H9 (cell line): ENCODE results near the gene TMEM63A. TPM values are rescaled to one million over a fixed set of nuclear protein-coding genes. Genes with fewer than 3 reads are reported as not detected.

ENCODE experiments used
- DNase-seq: peaks from one replicate; pipeline ENCODE4 v3.0.0-alpha.2; 2017
- H2AFZ ChIP-seq: one replicate; pipeline ENCODE4 v1.6.1; 2013; ENCODE audit warnings: mild to moderate bottlenecking, low read length, control low read depth, moderate library complexity
- H2AK5ac ChIP-seq: 2 replicates; pipeline ENCODE4 v1.6.1; 2013; ENCODE audit warnings: low read length, control low read depth, mixed read lengths; ENCODE audit not compliant: insufficient read length
- H2BK120ac ChIP-seq: one replicate; pipeline ENCODE4 v1.6.1; 2013; ENCODE audit warnings: low read depth, mild to moderate bottlenecking, low read length, control low read depth, inconsistent platforms; ENCODE audit not compliant: poor library complexity, severe bottlenecking
- H2BK12ac ChIP-seq: 2 replicates; pipeline ENCODE4 v1.6.1; 2013; ENCODE audit warnings: low read length, control low read depth, mixed read lengths, low read depth; ENCODE audit not compliant: insufficient read length
- H2BK15ac ChIP-seq: 2 replicates; pipeline ENCODE4 v1.6.1; 2013; ENCODE audit warnings: low read depth, low read length, control low read depth
- H2BK20ac ChIP-seq: one replicate; pipeline ENCODE4 v1.6.1; 2013; ENCODE audit warnings: low read depth, mild to moderate bottlenecking, low read length, control low read depth, inconsistent platforms; ENCODE audit not compliant: poor library complexity, severe bottlenecking
- H2BK5ac ChIP-seq: 2 replicates; pipeline ENCODE4 v1.6.1; 2013; ENCODE audit warnings: low read length, control low read depth, mixed read lengths; ENCODE audit not compliant: insufficient read length
- H3K14ac ChIP-seq: 2 replicates; pipeline ENCODE4 v1.6.1; 2013; ENCODE audit warnings: low read length, control low read depth; ENCODE audit not compliant: insufficient read depth
- H3K18ac ChIP-seq: 2 replicates; pipeline ENCODE4 v1.6.1; 2013; ENCODE audit warnings: low read depth, mild to moderate bottlenecking, mixed read lengths, low read length, control low read depth; ENCODE audit not compliant: insufficient read length
- H3K23ac ChIP-seq: 2 replicates; pipeline ENCODE4 v1.6.1; 2013; ENCODE audit warnings: low read length, control low read depth, mixed read lengths, low read depth; ENCODE audit not compliant: insufficient read length
- H3K23me2 ChIP-seq: 2 replicates; pipeline ENCODE4 v1.6.1; 2013; ENCODE audit warnings: low read depth, mild to moderate bottlenecking, mixed read lengths, low read length, control low read depth; ENCODE audit not compliant: insufficient read length, poor library complexity, severe bottlenecking
- H3K27ac ChIP-seq: 2 replicates; pipeline ENCODE4 v1.5.1; 2013; ENCODE audit warnings: low read length, control low read depth, mixed read lengths, low read depth; ENCODE audit not compliant: insufficient read length
- H3K27me3 ChIP-seq: 2 replicates; pipeline ENCODE4 v1.6.1; 2013; ENCODE audit warnings: low read length, control low read depth, inconsistent platforms; ENCODE audit not compliant: insufficient read depth
- H3K4ac ChIP-seq: 2 replicates; pipeline ENCODE4 v1.6.1; 2013; ENCODE audit warnings: low read depth, mild to moderate bottlenecking, control low read depth, inconsistent platforms, low read length, moderate library complexity
- H3K4me1 ChIP-seq: 2 replicates; pipeline ENCODE4 v1.6.1; 2013; ENCODE audit warnings: low read length, control low read depth, inconsistent platforms; ENCODE audit not compliant: insufficient read depth
- H3K4me2 ChIP-seq: 2 replicates; pipeline ENCODE4 v1.6.1; 2013; ENCODE audit warnings: low read length, control low read depth, mixed read lengths; ENCODE audit not compliant: insufficient read length, insufficient read depth
- H3K56ac ChIP-seq: 2 replicates; pipeline ENCODE4 v1.6.1; 2013; ENCODE audit warnings: low read depth, mild to moderate bottlenecking, mixed read lengths, low read length, control low read depth; ENCODE audit not compliant: insufficient read length
- H3K79me1 ChIP-seq: 2 replicates; pipeline ENCODE4 v1.6.1; 2013; ENCODE audit warnings: low read depth, mild to moderate bottlenecking, moderate library complexity, low read length, control low read depth, inconsistent platforms; ENCODE audit not compliant: insufficient read depth, poor library complexity, severe bottlenecking
- H3K79me2 ChIP-seq: 2 replicates; pipeline ENCODE4 v1.6.1; 2013; ENCODE audit warnings: low read length, control low read depth, inconsistent platforms; ENCODE audit not compliant: insufficient read depth
- H3K9ac ChIP-seq: 2 replicates; pipeline ENCODE4 v1.6.1; 2013; ENCODE audit warnings: low read length, control low read depth, mixed read lengths; ENCODE audit not compliant: insufficient read length; ENCODE audit errors: extremely low read depth
- H3K9me3 ChIP-seq: one replicate; pipeline ENCODE4 v1.6.1; 2013; ENCODE audit warnings: low read depth, low read length, inconsistent platforms; ENCODE audit not compliant: control insufficient read depth
- H3T11ph ChIP-seq: one replicate; pipeline ENCODE4 v1.6.1; 2013; ENCODE audit warnings: mild to moderate bottlenecking, low read length, control low read depth, inconsistent platforms
- H4K20me1 ChIP-seq: one replicate; pipeline ENCODE4 v1.6.1; 2013; ENCODE audit not compliant: control insufficient read depth, insufficient read length, insufficient read depth
- H4K5ac ChIP-seq: 2 replicates; pipeline ENCODE4 v1.6.1; 2013; ENCODE audit warnings: low read depth, mild to moderate bottlenecking, mixed read lengths, low read length, control low read depth; ENCODE audit not compliant: insufficient read length
- H4K8ac ChIP-seq: replicated peaks from 2 replicates; pipeline ENCODE4 v1.6.1; 2013; ENCODE audit warnings: low read length, control low read depth, mixed read lengths, low read depth; ENCODE audit not compliant: insufficient read length
- H4K91ac ChIP-seq: 2 replicates; pipeline ENCODE4 v1.6.1; 2013; ENCODE audit warnings: low read depth, mild to moderate bottlenecking, moderate library complexity, mixed read lengths, low read length, control low read depth; ENCODE audit not compliant: insufficient read length
- H3K27ac Mint-ChIP-seq, 3 experiments: 2 replicates in 2 of 3; 3 replicates in 1 of 3; pipeline ENCODE4 v1.8.0; 2020 to 2021; ENCODE audit warnings: mixed read lengths in 3 of 3, mild to moderate bottlenecking in 1 of 3, moderate library complexity in 1 of 3
- H3K27me3 Mint-ChIP-seq: 2 replicates; pipeline ENCODE4 v1.8.0; 2021; ENCODE audit warnings: low read depth, mild to moderate bottlenecking, moderate library complexity, mixed read lengths
- H3K36me3 Mint-ChIP-seq, 3 experiments: 2 replicates in 2 of 3; 3 replicates in 1 of 3; pipeline ENCODE4 v1.8.0; 2020 to 2021; ENCODE audit warnings: low read depth in 3 of 3, mixed read lengths in 3 of 3; ENCODE audit not compliant: insufficient read depth in 1 of 3
- H3K4me1 Mint-ChIP-seq, 2 experiments: 2 replicates each; pipeline ENCODE4 v1.8.0; 2020; ENCODE audit warnings: mixed read lengths in 2 of 2
- H3K4me3 Mint-ChIP-seq, 2 experiments: 2 replicates in 1 of 2; 3 replicates in 1 of 2; pipeline ENCODE4 v1.8.0; 2020 to 2021; ENCODE audit warnings: mild to moderate bottlenecking in 2 of 2, mixed read lengths in 2 of 2, moderate library complexity in 1 of 2
- H3K9me3 Mint-ChIP-seq, 2 experiments: 2 replicates in 1 of 2; 3 replicates in 1 of 2; pipeline ENCODE4 v1.8.0; 2020; ENCODE audit warnings: mild to moderate bottlenecking in 2 of 2, mixed read lengths in 2 of 2, moderate library complexity in 1 of 2
- WGBS: extraction: QIAGEN DNeasy Blood & Tissue Kit; methylation state at CpG from one replicate; pipeline ENCODE4 v1.1.7; 2013; ENCODE audit warnings: missing lambda C conversion rate, low lambda C conversion rate, mixed read lengths; ENCODE audit not compliant: insufficient read length; ENCODE audit errors: extremely low coverage; 5-methylcytosine and 5-hydroxymethylcytosine counted together
- total RNA-seq: library from RNA; stranded (reverse); gene quantifications from 2 replicates; pipeline ENCODE4 v1.2.1, GENCODE V29; 2021
- TF ChIP-seq, protein P1 (sequence below): fragments of 200-600 bp; sonication (generic); conservative IDR thresholded peaks from 3 replicates; pipeline ENCODE4 v1.8.0; 2021; ENCODE audit warnings: antibody characterized with exemption, mild to moderate bottlenecking

The TMEM63A gene
- total RNA-seq, 1 experiment from 2014 or later = 75.7 TPM

DNA sequence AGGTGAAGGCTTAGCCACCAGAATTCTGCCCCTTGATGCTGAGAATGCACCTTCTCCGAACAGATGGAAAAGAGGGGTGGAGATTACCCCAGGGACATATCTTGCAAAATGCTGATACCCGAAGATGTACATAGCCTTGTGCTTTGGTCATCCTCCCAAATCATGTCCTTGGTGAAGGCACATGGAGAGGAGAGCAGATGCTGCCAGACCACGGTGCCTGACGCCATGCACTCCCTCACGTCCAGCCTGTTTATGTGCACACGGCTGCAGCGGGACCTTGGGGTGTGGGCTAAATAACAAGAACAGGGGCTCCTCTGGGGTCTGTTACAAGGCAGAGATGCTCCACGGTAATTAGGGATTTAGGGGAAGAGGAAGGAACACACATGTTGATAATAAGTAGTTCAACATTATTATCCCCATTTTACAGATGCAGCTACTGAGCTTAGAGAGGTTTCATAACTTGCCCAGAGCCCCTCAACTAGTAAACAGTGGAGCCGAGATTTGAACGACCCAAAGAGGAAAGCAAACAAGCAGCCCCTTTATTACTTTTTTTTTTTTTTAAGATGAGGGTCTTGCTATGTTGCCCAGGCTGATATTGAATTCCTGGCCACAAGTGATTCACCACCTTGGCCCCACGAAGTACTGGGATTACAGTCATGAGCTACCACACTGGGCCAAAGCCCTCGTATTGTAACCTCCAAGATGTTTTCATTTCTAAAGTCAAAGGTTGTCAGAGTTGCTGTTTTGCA, 59.4 kb downstream of the TMEM63A start:
- Histone ChIP-seq H3K9me3 (no peaks in the 10 kb centered on the region), H3K4me1 (peaks cover 5% of the 10 kb centered on the region), H4K20me1 (no peaks in the 10 kb centered on the region), H3T11ph (no peak overlapping the region), H3K79me2 (no peaks in the 10 kb centered on the region), H2AFZ (no peak overlapping the region), H4K91ac (no peak overlapping the region), H3K27me3 (no peaks in the 10 kb centered on the region), H2BK5ac (no peak overlapping the region), H3K23me2 (no peaks in the 10 kb centered on the region), H2BK12ac (no peak overlapping the region), H3K9ac (no peak overlapping the region), H4K5ac (no peak overlapping the region), H2BK15ac (no peak overlapping the region), H3K4me2 (no peak overlapping the region), H3K4ac (no peak overlapping the region), H3K23ac (no peak overlapping the region), H3K18ac (no peak overlapping the region), H3K14ac (no peak overlapping the region), H2BK20ac (no peak overlapping the region), H4K8ac (no peak overlapping the region), H3K27ac (no peak overlapping the region), H3K79me1 (no peaks in the 10 kb centered on the region), H3K56ac (no peak overlapping the region), H2AK5ac (no peak overlapping the region), H2BK120ac (no peak overlapping the region)
- H3K27ac Mint-ChIP-seq = no peak overlapping the region; a peak in 1 of 7 replicates
- WGBS = no CpG with 5 or more reads among the region's 12 CpGs
- H3K27me3 Mint-ChIP-seq = no peaks in the 10 kb centered on the region
- H3K9me3 Mint-ChIP-seq = no peaks in the 10 kb centered on the region
- H3K36me3 Mint-ChIP-seq = peaks cover 0 to 4% (median 0%) of the 10 kb centered on the region in 3 experiments; a peak in 2 of 7 replicates
- no peak for DNase-seq
- TF ChIP-seq, protein P1, sequence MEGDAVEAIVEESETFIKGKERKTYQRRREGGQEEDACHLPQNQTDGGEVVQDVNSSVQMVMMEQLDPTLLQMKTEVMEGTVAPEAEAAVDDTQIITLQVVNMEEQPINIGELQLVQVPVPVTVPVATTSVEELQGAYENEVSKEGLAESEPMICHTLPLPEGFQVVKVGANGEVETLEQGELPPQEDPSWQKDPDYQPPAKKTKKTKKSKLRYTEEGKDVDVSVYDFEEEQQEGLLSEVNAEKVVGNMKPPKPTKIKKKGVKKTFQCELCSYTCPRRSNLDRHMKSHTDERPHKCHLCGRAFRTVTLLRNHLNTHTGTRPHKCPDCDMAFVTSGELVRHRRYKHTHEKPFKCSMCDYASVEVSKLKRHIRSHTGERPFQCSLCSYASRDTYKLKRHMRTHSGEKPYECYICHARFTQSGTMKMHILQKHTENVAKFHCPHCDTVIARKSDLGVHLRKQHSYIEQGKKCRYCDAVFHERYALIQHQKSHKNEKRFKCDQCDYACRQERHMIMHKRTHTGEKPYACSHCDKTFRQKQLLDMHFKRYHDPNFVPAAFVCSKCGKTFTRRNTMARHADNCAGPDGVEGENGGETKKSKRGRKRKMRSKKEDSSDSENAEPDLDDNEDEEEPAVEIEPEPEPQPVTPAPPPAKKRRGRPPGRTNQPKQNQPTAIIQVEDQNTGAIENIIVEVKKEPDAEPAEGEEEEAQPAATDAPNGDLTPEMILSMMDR = no peak
- peaks cover 40 to 49% of the 10 kb centered on the region in 2 experiments for H3K4me1 Mint-ChIP-seq
- no peak overlapping the region for H3K4me3 Mint-ChIP-seq
